Measurements from ENCODE around the gene OR9Q1.

DNA sequence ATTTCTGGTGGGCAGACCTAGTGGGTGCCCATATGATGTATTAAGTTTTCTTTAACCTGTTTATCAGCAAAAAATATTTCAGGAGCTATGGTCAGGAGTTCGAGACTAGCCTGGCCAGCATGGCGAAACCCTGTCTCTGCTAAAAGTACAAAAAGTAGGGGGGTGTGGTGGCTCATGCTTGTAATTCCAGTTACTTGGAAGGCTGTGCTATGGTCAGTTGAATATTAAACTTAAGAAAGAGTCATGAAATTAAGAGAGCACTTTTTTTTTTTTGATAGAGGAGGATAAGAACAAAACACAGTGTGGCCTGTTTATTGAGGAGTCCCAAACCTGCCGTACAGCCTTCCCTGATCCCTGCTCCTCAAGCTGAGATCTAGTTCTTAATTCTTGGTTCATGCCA is 36.9 kb downstream of the OR9Q1 start:
- TF ChIP-seq, protein P1, sequence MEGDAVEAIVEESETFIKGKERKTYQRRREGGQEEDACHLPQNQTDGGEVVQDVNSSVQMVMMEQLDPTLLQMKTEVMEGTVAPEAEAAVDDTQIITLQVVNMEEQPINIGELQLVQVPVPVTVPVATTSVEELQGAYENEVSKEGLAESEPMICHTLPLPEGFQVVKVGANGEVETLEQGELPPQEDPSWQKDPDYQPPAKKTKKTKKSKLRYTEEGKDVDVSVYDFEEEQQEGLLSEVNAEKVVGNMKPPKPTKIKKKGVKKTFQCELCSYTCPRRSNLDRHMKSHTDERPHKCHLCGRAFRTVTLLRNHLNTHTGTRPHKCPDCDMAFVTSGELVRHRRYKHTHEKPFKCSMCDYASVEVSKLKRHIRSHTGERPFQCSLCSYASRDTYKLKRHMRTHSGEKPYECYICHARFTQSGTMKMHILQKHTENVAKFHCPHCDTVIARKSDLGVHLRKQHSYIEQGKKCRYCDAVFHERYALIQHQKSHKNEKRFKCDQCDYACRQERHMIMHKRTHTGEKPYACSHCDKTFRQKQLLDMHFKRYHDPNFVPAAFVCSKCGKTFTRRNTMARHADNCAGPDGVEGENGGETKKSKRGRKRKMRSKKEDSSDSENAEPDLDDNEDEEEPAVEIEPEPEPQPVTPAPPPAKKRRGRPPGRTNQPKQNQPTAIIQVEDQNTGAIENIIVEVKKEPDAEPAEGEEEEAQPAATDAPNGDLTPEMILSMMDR (IDR thresholded peaks at IDR 0.05) = no peak
- no peak for TF ChIP-seq EZH2 (IDR thresholded peaks at IDR 0.05)
- no peak for TF ChIP-seq EZH2phosphoT487 (IDR thresholded peaks at IDR 0.05)
